Right ventricle myocardium superior (tissue), 1 donor: Measurements from ENCODE around the gene CCHCR1. TPM values are rescaled to one million over a fixed set of nuclear protein-coding genes. Genes with fewer than 3 reads are reported as not detected.
"Not testable (repeated sequence)": the region's sequence is repeated elsewhere in the genome, so short reads cannot be mapped to it uniquely, and the experiment has no call there.

Experiments
- ATAC-seq: fragments of 200-7000 bp; cut with Tn5 transposase; one replicate; pipeline ENCODE4 v1.9.1; 2020; ENCODE audit warnings: mild to moderate bottlenecking; ENCODE audit not compliant: poor library complexity
- DNase-seq: peaks from one replicate; pipeline ENCODE4 v3.0.0-alpha.2; 2020
- intact Hi-C: fragments of 100-400 bp; cut with DNase I; formaldehyde crosslinking; loops from one replicate; pipeline ENCODE4 v1.11.2; 2022
- total RNA-seq: library from RNA; stranded (reverse); fragmentation: NEBNext Ultra II Directional; extraction: Animal tissue kit (Norgen Biotek cat#: 25700); gene quantifications from one replicate; pipeline ENCODE4 v1.2.1, GENCODE V29; 2021
- donor health status: DM: no; HTN: yes; CAD: no; lungs with severe emphysema.

The CCHCR1 gene
- total RNA-seq, 1 donor from 2014 or later: 10.9 TPM

- ATAC-seq: no peak
- no peak for DNase-seq
- intact Hi-C loops: no loop called here
Measured at GRCh38 chr6:31168606-31169005, 11.0 kb upstream of the CCHCR1 start.

- intact Hi-C loops: no loop called here
- DNase-seq (no peak), ATAC-seq (no peak)
Measured at GRCh38 chr6:31165986-31166385, 8.4 kb upstream of the CCHCR1 start.

- DNase-seq, ATAC-seq, intact Hi-C loops: not testable (repeated sequence)
Measured at GRCh38 chr6:31165064-31165832, 7.6 kb upstream of the CCHCR1 start.

- ATAC-seq, DNase-seq, intact Hi-C loops: not testable (repeated sequence)
Measured at GRCh38 chr6:31164475-31165063, 7.0 kb upstream of the CCHCR1 start.

- ATAC-seq: peak; percentile 55
- intact Hi-C loops: no loop called here
- DNase-seq: no peak
Measured at GRCh38 chr6:31163922-31164321, 6.3 kb upstream of the CCHCR1 start.

- DNase-seq (no peak), ATAC-seq (no peak)
- intact Hi-C loops: no loop called here
Measured at GRCh38 chr6:31162463-31163165, 5.0 kb upstream of the CCHCR1 start.

- no peak for ATAC-seq
- intact Hi-C loops: no loop called here
- DNase-seq: no peak
Measured at GRCh38 chr6:31161216-31162126, 3.9 kb upstream of the CCHCR1 start.

- intact Hi-C loops: no loop called here
- no peak for ATAC-seq
- DNase-seq: no peak
Measured at GRCh38 chr6:31158863-31159855, 1.6 kb upstream of the CCHCR1 start.

- intact Hi-C loops: no loop called here
- DNase-seq (peak; percentile 100), ATAC-seq (peak; percentile 99)
Measured at GRCh38 chr6:31158140-31158862, 699 bp upstream of the CCHCR1 start, which contains the start of gene TCF19. Gene TCF19, plus strand, starts transcription at chr6:31158589. Its CDS starts 881 bp downstream, at chr6:31159470.

GRCh38 chr6:31156641-31157040, 961 bp downstream of the CCHCR1 start:
- no peak for ATAC-seq
- no peak for DNase-seq
- intact Hi-C loops: no loop called here

- DNase-seq: no peak
- intact Hi-C loops: no loop called here
- no peak for ATAC-seq
Measured at GRCh38 chr6:31154436-31154835, 3.2 kb downstream of the CCHCR1 start.

- ATAC-seq (no peak), DNase-seq (no peak)
- intact Hi-C loops: no loop called here
Measured at GRCh38 chr6:31152781-31153180, 4.8 kb downstream of the CCHCR1 start.

GRCh38 chr6:31149827-31150447, 7.7 kb downstream of the CCHCR1 start:
- ATAC-seq (no peak), DNase-seq (no peak)
- intact Hi-C loops: no loop called here

GRCh38 chr6:31145386-31145785, 12.2 kb downstream of the CCHCR1 start:
- DNase-seq (no peak), ATAC-seq (no peak)
- intact Hi-C loops: no loop called here

GRCh38 chr6:31144970-31145340, 12.6 kb downstream of the CCHCR1 start:
- intact Hi-C loops: no loop called here
- DNase-seq (no peak), ATAC-seq (no peak)

- intact Hi-C loops: no loop called here
- no peak for ATAC-seq
- DNase-seq: no peak
Measured at GRCh38 chr6:31144296-31144969, 13.2 kb downstream of the CCHCR1 start.
